Keratinocyte (primary cell): Measurements from ENCODE around the gene CDKN3. TPM values are rescaled to one million over a fixed set of nuclear protein-coding genes. Genes with fewer than 3 reads are reported as not detected.
"Not testable (repeated sequence)": the region's sequence is repeated elsewhere in the genome, so short reads cannot be mapped to it uniquely, and the experiment has no call there.

Experiments
- DNase-seq: peaks from one replicate; pipeline ENCODE4 v3.0.0-alpha.2; 2011; ENCODE audit warnings: low read depth, missing footprints, low spot score
- FAIRE-seq: peaks from 2 replicates; lab custom pipeline; 2011; peaks lifted over from hg19 to GRCh38; lab: Jason Lieb, UNC
- H2AFZ ChIP-seq: 2 replicates; pipeline ENCODE4 v1.6.0; 2012; ENCODE audit warnings: low read length, control low read depth, inconsistent platforms; ENCODE audit not compliant: control insufficient read depth
- H3K27ac ChIP-seq: 2 replicates; pipeline ENCODE4 v1.5.1; 2011; ENCODE audit warnings: low read length; ENCODE audit not compliant: control insufficient read depth, insufficient read depth
- H3K27me3 ChIP-seq: 3 replicates; pipeline ENCODE4 v1.6.0; 2011; ENCODE audit warnings: low read length; ENCODE audit not compliant: control insufficient read depth, insufficient read depth; ENCODE audit errors: extremely low read depth
- H3K36me3 ChIP-seq, 2 experiments: 2 replicates in 1 of 2; 3 replicates in 1 of 2; pipeline ENCODE4 v1.5.1; 2011; ENCODE audit warnings: low read length in 2 of 2, mild to moderate bottlenecking in 1 of 2; ENCODE audit not compliant: control insufficient read depth in 2 of 2, insufficient read depth in 2 of 2; ENCODE audit errors: extremely low read depth in 1 of 2
- H3K4me1 ChIP-seq: 3 replicates; pipeline ENCODE4 v1.5.1; 2011; ENCODE audit warnings: low read length; ENCODE audit not compliant: control insufficient read depth, insufficient read depth; ENCODE audit errors: extremely low read depth
- H3K4me2 ChIP-seq: 3 replicates; pipeline ENCODE4 v1.6.0; 2011; ENCODE audit warnings: low read depth, low read length; ENCODE audit not compliant: control insufficient read depth, insufficient read depth; ENCODE audit errors: extremely low read depth
- H3K4me3 ChIP-seq, 3 experiments: fragments of 200-600 bp in 1 of 3; sonication (generic) in 1 of 3; 2 replicates in 2 of 3; 3 replicates in 1 of 3; pipeline ENCODE4 v1.5.1; 2011 to 2016; ENCODE audit warnings: low read length in 3 of 3, mild to moderate bottlenecking in 3 of 3, control low read depth in 2 of 3, inconsistent platforms in 1 of 3, low read depth in 1 of 3, mixed read lengths in 1 of 3, mixed run types in 1 of 3, moderate library complexity in 1 of 3; ENCODE audit not compliant: control insufficient read depth in 2 of 3, insufficient read depth in 2 of 3; ENCODE audit errors: extremely low read depth in 1 of 3
- H3K79me2 ChIP-seq: 2 replicates; pipeline ENCODE4 v1.6.0; 2012; ENCODE audit warnings: low read length; ENCODE audit not compliant: control insufficient read depth, insufficient read depth
- H3K9ac ChIP-seq: 3 replicates; pipeline ENCODE4 v1.6.0; 2011; ENCODE audit warnings: low read length; ENCODE audit not compliant: control insufficient read depth, insufficient read depth; ENCODE audit errors: extremely low read depth
- H3K9me1 ChIP-seq: 3 replicates; pipeline ENCODE4 v1.6.0; 2011; ENCODE audit warnings: low read length; ENCODE audit not compliant: control insufficient read depth, insufficient read depth; ENCODE audit errors: extremely low read depth
- H3K9me3 ChIP-seq: 2 replicates; pipeline ENCODE4 v1.5.1; 2012; ENCODE audit warnings: low read depth, low read length; ENCODE audit not compliant: control insufficient read depth
- H4K20me1 ChIP-seq: 3 replicates; pipeline ENCODE4 v1.6.0; 2011; ENCODE audit warnings: low read length; ENCODE audit not compliant: control insufficient read depth, insufficient read depth; ENCODE audit errors: extremely low read depth
- CTCF ChIP-seq, 3 experiments: IDR thresholded peaks in 1 of 3; conservative IDR thresholded peaks in 1 of 3; optimal IDR thresholded peaks in 1 of 3; 2 replicates in 2 of 3; 3 replicates in 1 of 3; pipeline versions ENCODE3 to v1.5.1; 2011; ENCODE audit warnings: low read length in 3 of 3, mild to moderate bottlenecking in 3 of 3, moderate library complexity in 2 of 3, control low read depth in 1 of 3, inconsistent platforms in 1 of 3; ENCODE audit not compliant: insufficient read depth in 2 of 3; ENCODE audit errors: extremely low read depth in 1 of 3
- EZH2 ChIP-seq: IDR thresholded peaks from one replicate; pipeline ENCODE4 v1.6.1; 2012; ENCODE audit warnings: inconsistent platforms, mild to moderate bottlenecking, low read length, moderate library complexity
- dilution Hi-C: fragments of 300-500 bp; cut with MboI; formaldehyde crosslinking; loops from one replicate; pipeline ENCODE4 v1.7.0; 2020; ENCODE audit warnings: low sequenced_read_pairs; ENCODE audit not compliant: extremely low pct_ligation_motif_present
- polyA plus RNA-seq, 5 experiments: library from polyadenylated mRNA; depleted of rRNA in 3 of 5; stranded (reverse) in 3 of 5; stranded (forward) in 1 of 5; unstranded in 1 of 5; fragments of >200 nt; gene quantifications; 1 replicate in 1 of 5; 2 replicates in 3 of 5; 3 replicates in 1 of 5; pipeline versions ENCODE4 v1.2.1 to v1.2.3, GENCODE V29; 2011 to 2012; ENCODE audit warnings: missing spikeins in 2 of 5, low read depth in 1 of 5, low replicate concordance in 1 of 5

The CDKN3 gene
- polyA plus RNA-seq, 1 donor (not counting 4 experiments of a cell fraction or from before 2014, with no cell fraction given): 51.6 TPM

- Histone ChIP-seq H3K4me2 (no peak overlapping the region), H4K20me1 (no peaks in the 10 kb centered on the region), H2AFZ (no peak overlapping the region), H3K36me3 (no peaks in the 10 kb centered on the region), H3K9ac (no peak overlapping the region), H3K27me3 (no peaks in the 10 kb centered on the region), H3K4me3 (no peak overlapping the region), H3K79me2 (peaks cover 3% of the 10 kb centered on the region), H3K9me3 (no peaks in the 10 kb centered on the region), H3K9me1 (peaks cover 2% of the 10 kb centered on the region), H3K4me1 (peaks cover 15% of the 10 kb centered on the region), H3K27ac (no peak overlapping the region)
- DNase-seq (no peak), FAIRE-seq (no peak)
- dilution Hi-C loops: no loop called here
- TF ChIP-seq EZH2: no peak
- no peak for TF ChIP-seq CTCF (optimal IDR thresholded peaks at IDR 0.05 in 1 of 3, IDR thresholded peaks at IDR 0.05 in 1 of 3, conservative IDR thresholded peaks at IDR 0.05 in 1 of 3; ENCODE audit: extremely low read depth in 1 of 3, insufficient read depth in 2 of 3, low read length in 3 of 3)
Measured at GRCh38 chr14:54399560-54399959, 2.8 kb downstream of the CDKN3 start.

- H4K20me1 ChIP-seq, H3K79me2 ChIP-seq, H2AFZ ChIP-seq, H3K9ac ChIP-seq, H3K27me3 ChIP-seq, H3K27ac ChIP-seq, FAIRE-seq, dilution Hi-C loops, H3K9me3 ChIP-seq, H3K4me2 ChIP-seq, DNase-seq, H3K4me3 ChIP-seq, H3K36me3 ChIP-seq, H3K4me1 ChIP-seq, H3K9me1 ChIP-seq: not testable (repeated sequence)
Measured at GRCh38 chr14:54403401-54404005, 6.7 kb downstream of the CDKN3 start.

- Histone ChIP-seq H3K9me1 (no peaks in the 10 kb centered on the region), H4K20me1 (no peaks in the 10 kb centered on the region), H3K9me3 (no peaks in the 10 kb centered on the region), H3K4me2 (no peak overlapping the region), H3K27me3 (no peaks in the 10 kb centered on the region), H3K79me2 (no peaks in the 10 kb centered on the region), H3K27ac (no peak overlapping the region), H2AFZ (no peak overlapping the region), H3K9ac (no peak overlapping the region), H3K4me3 (no peak overlapping the region), H3K4me1 (no peaks in the 10 kb centered on the region), H3K36me3 (peaks cover 0 to 12% of the 10 kb centered on the region in 2 experiments)
- dilution Hi-C loops: no loop called here
- FAIRE-seq (no peak), DNase-seq (no peak)
- TF ChIP-seq EZH2: no peak
- TF ChIP-seq CTCF (optimal IDR thresholded peaks at IDR 0.05 in 1 of 3, IDR thresholded peaks at IDR 0.05 in 1 of 3, conservative IDR thresholded peaks at IDR 0.05 in 1 of 3; ENCODE audit: extremely low read depth in 1 of 3, insufficient read depth in 2 of 3, low read length in 3 of 3): no peak
Measured at GRCh38 chr14:54410215-54410614, 13.4 kb downstream of the CDKN3 start.
